ENCODE data around the gene FAN1.

Gene FAN1

GRCh38 chr15:30962079-30962478, 58.4 kb downstream of the FAN1 start:
- no peak for DNase-seq

- no peak for DNase-seq
Observed at GRCh38 chr15:30962659-30963058, 58.9 kb downstream of the FAN1 start.

GRCh38 chr15:30963681-30964080, 60.0 kb downstream of the FAN1 start:
- DNase-seq, result no peak

GRCh38 chr15:30969724-30970123, 66.0 kb downstream of the FAN1 start:
- no peak for DNase-seq

- DNase-seq, result no peak
Observed at GRCh38 chr15:30973379-30973778, 69.7 kb downstream of the FAN1 start.

- DNase-seq, result no peak
Observed at GRCh38 chr15:30974112-30974511, 70.4 kb downstream of the FAN1 start.

- DNase-seq, result no peak
Observed at GRCh38 chr15:30978328-30978727, 74.6 kb downstream of the FAN1 start.

- DNase-seq, result no peak
Observed at GRCh38 chr15:30979457-30979856, 75.7 kb downstream of the FAN1 start.

GRCh38 chr15:30984118-30984517, 80.4 kb downstream of the FAN1 start:
- DNase-seq, result no peak

GRCh38 chr15:30984542-30984941, 80.8 kb downstream of the FAN1 start:
- no peak for DNase-seq

- no peak for DNase-seq
Observed at GRCh38 chr15:30985081-30985531, 81.4 kb downstream of the FAN1 start.

GRCh38 chr15:30990036-30990435, 86.3 kb downstream of the FAN1 start:
- DNase-seq, result no peak

GRCh38 chr15:30990446-30991254, 86.9 kb downstream of the FAN1 start:
- no peak for DNase-seq

- peak; percentile 67 to 73 for DNase-seq
Observed at GRCh38 chr15:30991255-30992235, 87.8 kb downstream of the FAN1 start, which contains the start of gene MTMR10. MTMR10 (minus strand) TSS chr15:30991628; CDS start chr15:30991506, 122 bp downstream.

GRCh38 chr15:30992249-30992864, 88.6 kb downstream of the FAN1 start:
- no peak for DNase-seq

All from activated CD4-positive, alpha-beta T cell treated with anti-CD3 and anti-CD28 coated beads, Interleukin-2, amount 50 U/mL, for 48 hours (primary cell).